ENCODE results near the gene NCK2.
A peak's percentile ranks its signal among the peaks of the same experiment; 100 is the strongest.

NCK2 gene

GRCh38 chr2:105744091-105744908, 412 bp upstream of the NCK2 start:
- Histone ChIP-seq H3K9me3 (ENCODE audit: control insufficient read depth, low read length) (no peaks in the 10 kb centered on the region), H3K27ac (peak overlapping the region; percentile 73), H3K4me3 (ENCODE audit: low read depth, low read length) (peak overlapping the region; percentile 43), H3K36me3 (ENCODE audit: control insufficient read depth, insufficient read depth, low read length) (no peaks in the 10 kb centered on the region), H3K9ac (no peak overlapping the region), H3K4me2 (ENCODE audit: low read length) (peak overlapping the region; percentile 54), H3K79me2 (peaks cover 33% of the 10 kb centered on the region), H2AFZ (peak overlapping the region; percentile 73), H3K4me1 (peaks cover 10% of the 10 kb centered on the region), H3K27me3 (ENCODE audit: control insufficient read depth, insufficient read depth, low read length) (no peaks in the 10 kb centered on the region)
- no peak for TF ChIP-seq CTCF (IDR thresholded peaks at IDR 0.05)

GRCh38 chr2:105746177-105747080, 1.7 kb downstream of the NCK2 start:
- TF ChIP-seq CTCF (IDR thresholded peaks at IDR 0.05) = no peak

DNA sequence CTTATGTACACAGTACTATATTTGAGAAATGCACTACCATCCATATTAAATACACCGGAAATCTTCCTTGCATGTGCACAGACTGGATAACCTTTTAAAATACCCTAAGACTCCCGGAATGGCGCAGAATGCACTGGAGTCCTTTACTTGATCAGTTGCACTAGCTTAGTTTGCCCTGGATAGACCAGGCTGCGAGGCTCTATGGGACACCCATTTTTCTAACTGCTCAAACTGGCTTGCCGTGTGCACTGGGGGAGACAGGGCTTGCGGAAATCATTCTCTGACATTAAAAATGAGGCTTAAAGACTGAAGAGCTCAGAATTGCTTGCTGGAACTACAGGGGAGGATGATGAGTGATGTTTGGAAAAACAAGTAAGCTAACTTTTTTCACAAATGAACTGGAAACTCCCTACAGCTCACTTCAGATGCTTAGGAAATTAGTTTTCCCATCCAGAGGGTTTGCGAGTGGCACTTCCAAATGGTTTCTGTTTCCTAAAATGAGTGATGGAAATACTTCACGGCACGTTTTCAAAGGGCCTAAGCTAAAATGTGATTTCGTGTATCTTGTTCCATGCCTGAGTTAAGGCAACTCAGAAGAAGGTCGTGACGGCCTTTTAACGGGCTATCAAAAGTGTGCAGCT, 2.7 kb downstream of the NCK2 start:
- peak overlapping the region; percentile 13 for H3K4me3 ChIP-seq (ENCODE audit: low read depth, low read length)
- no peak overlapping the region for H2AFZ ChIP-seq
- H3K4me1 ChIP-seq = peaks cover 13% of the 10 kb centered on the region
- no peak overlapping the region for H3K9ac ChIP-seq
- no peak for TF ChIP-seq CTCF (IDR thresholded peaks at IDR 0.05)
- no peak overlapping the region for H3K27ac ChIP-seq
- H3K79me2 ChIP-seq = peaks cover 57% of the 10 kb centered on the region
- no peaks in the 10 kb centered on the region for H3K9me3 ChIP-seq (ENCODE audit: control insufficient read depth, low read length)
- no peaks in the 10 kb centered on the region for H3K36me3 ChIP-seq (ENCODE audit: control insufficient read depth, insufficient read depth, low read length)
- no peaks in the 10 kb centered on the region for H3K27me3 ChIP-seq (ENCODE audit: control insufficient read depth, insufficient read depth, low read length)
- no peak overlapping the region for H3K4me2 ChIP-seq (ENCODE audit: low read length)

More at GRCh38 chr2:105746177-105747080, 1.7 kb downstream of the NCK2 start:
- Histone ChIP-seq H3K9me3 (ENCODE audit: control insufficient read depth, low read length) (no peaks in the 10 kb centered on the region), H3K4me3 (ENCODE audit: low read depth, low read length) (peak overlapping the region; percentile 60), H3K27me3 (ENCODE audit: control insufficient read depth, insufficient read depth, low read length) (no peaks in the 10 kb centered on the region), H3K9ac (no peak overlapping the region), H3K27ac (no peak overlapping the region), H3K4me1 (peaks cover 13% of the 10 kb centered on the region), H3K79me2 (peaks cover 53% of the 10 kb centered on the region), H3K4me2 (ENCODE audit: low read length) (peak overlapping the region; percentile 85), H2AFZ (peak overlapping the region; percentile 69), H3K36me3 (ENCODE audit: control insufficient read depth, insufficient read depth, low read length) (no peaks in the 10 kb centered on the region)

DNA sequence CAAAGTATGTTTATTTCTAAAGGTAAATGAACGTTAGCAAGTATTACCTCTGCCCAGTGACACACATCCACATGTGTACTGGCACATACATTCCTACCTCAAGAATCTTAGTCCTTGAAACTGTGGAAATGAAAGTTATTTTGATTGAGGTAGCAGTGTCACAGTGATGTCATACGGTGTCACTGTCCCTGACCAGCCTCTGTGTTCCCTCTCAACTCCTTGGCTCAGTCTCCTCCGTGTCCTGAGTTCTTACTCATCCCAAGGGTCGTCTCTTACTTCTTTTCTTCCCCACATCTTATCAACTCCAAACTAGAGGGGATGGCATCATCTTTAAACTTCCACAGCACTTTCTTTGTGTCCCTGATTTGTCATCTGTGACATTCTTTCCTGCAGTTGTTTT, 3.3 kb downstream of the NCK2 start:
- Histone ChIP-seq H3K4me2 (ENCODE audit: low read length) (no peak overlapping the region), H3K4me1 (peaks cover 13% of the 10 kb centered on the region), H3K79me2 (peaks cover 60% of the 10 kb centered on the region), H3K4me3 (ENCODE audit: low read depth, low read length) (no peak overlapping the region), H2AFZ (no peak overlapping the region), H3K9me3 (ENCODE audit: control insufficient read depth, low read length) (no peaks in the 10 kb centered on the region), H3K9ac (no peak overlapping the region), H3K36me3 (ENCODE audit: control insufficient read depth, insufficient read depth, low read length) (no peaks in the 10 kb centered on the region), H3K27me3 (ENCODE audit: control insufficient read depth, insufficient read depth, low read length) (no peaks in the 10 kb centered on the region), H3K27ac (no peak overlapping the region)
- TF ChIP-seq CTCF (IDR thresholded peaks at IDR 0.05) = no peak
